ENCODE measurements around the gene KRT4. TPM values are rescaled to one million over a fixed set of nuclear protein-coding genes. Genes with fewer than 3 reads are reported as not detected.

KRT4 gene
- total and polyA plus RNA-seq, 7 donors, result 0.12 to 1.7 (median 0.43) TPM; not detected in 3

DNA sequence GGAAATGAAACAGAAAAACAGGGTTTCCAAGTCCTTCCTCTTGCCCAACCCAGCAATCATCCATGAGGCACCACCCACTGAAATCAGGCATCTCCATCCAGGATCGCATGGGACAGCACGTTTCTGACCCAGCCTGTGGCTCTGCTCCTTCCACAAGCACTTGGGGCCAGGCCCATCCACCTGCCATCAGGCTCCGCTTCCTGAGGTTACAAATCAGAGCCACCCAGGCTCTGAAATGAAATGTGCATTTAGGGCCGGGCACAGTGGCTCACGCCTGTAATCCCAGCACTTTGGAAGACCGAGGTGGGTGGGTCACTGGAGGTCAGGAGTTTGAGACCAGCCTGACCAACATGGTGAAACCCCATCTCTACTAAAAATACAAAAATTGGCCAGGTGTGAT is 35.6 kb upstream of the KRT4 start:
- H3K27ac ChIP-seq, result no peak overlapping the region
- 68 to 75% (median 72%) methylated on average over 6 of the region's 6 CpGs for WGBS, 3 donors
- no peak overlapping the region for H3K4me3 ChIP-seq
- TF ChIP-seq, protein P1, sequence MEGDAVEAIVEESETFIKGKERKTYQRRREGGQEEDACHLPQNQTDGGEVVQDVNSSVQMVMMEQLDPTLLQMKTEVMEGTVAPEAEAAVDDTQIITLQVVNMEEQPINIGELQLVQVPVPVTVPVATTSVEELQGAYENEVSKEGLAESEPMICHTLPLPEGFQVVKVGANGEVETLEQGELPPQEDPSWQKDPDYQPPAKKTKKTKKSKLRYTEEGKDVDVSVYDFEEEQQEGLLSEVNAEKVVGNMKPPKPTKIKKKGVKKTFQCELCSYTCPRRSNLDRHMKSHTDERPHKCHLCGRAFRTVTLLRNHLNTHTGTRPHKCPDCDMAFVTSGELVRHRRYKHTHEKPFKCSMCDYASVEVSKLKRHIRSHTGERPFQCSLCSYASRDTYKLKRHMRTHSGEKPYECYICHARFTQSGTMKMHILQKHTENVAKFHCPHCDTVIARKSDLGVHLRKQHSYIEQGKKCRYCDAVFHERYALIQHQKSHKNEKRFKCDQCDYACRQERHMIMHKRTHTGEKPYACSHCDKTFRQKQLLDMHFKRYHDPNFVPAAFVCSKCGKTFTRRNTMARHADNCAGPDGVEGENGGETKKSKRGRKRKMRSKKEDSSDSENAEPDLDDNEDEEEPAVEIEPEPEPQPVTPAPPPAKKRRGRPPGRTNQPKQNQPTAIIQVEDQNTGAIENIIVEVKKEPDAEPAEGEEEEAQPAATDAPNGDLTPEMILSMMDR (IDR thresholded peaks at IDR 0.05), result no peak
- H3K4me1 ChIP-seq, result no peaks in the 10 kb centered on the region
- H3K9me3 ChIP-seq, result no peaks in the 10 kb centered on the region
- H3K27me3 ChIP-seq (ENCODE audit: insufficient read depth in 3 of 3, low read length in 2 of 3), result peaks cover 0 to 12% (median 0%) of the 10 kb centered on the region in 3 donors
- intact Hi-C loops (cut with DNase I), result no loop called here
- DNase-seq (no peak), ATAC-seq (no peak)
- H3K36me3 ChIP-seq (ENCODE audit: insufficient read depth in 1 of 2, low read depth in 1 of 2), result no peaks in the 10 kb centered on the region

DNA sequence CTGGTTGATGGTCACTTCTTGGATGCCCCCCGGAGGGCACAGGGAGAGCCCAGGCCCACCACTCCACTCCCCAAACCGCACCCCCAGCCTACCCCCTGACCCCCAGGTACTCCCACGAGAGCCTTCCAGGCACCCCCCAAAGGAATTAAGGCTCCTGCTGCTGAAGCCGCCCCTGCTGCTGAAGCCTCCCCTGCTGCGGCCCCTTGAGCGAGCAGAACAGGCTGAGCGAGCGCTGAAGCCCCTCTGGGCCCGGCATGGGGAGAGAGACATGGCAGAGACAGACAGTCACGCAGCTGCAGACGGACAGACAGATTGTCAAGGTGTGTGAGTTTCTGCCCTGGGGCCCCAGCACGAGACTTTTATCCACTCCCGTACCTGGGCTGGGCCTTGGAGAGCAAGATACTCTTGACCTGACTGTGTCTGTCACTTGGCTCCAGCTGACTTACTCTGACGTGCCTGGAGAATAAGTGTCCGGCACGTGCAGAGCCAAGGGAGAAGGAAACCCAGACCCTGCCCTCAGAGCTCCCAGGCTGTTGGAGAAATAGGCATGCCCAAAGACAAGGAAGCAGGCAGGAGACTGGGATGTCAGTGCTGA is 34.8 kb upstream of the KRT4 start, which contains the start of gene KRT78:
TSS of gene KRT78 (minus strand) at position 334 of the 595 bp plus-strand sequence. CDS start at position 270, 64 bp downstream.
- DNase-seq (no peak), ATAC-seq (no peak)
- Histone ChIP-seq H3K36me3 (ENCODE audit: insufficient read depth in 1 of 2, low read depth in 1 of 2) (no peaks in the 10 kb centered on the region), H3K9me3 (no peaks in the 10 kb centered on the region), H3K27me3 (ENCODE audit: insufficient read depth in 3 of 3, low read length in 2 of 3) (peaks cover 0 to 12% (median 0%) of the 10 kb centered on the region in 3 donors), H3K4me1 (no peaks in the 10 kb centered on the region), H3K4me3 (no peak within 1 kb of the TSS), H3K27ac (no peak within 1 kb of the TSS)
- 78 to 83% (median 79%) methylated on average over 16 of the region's 16 CpGs for WGBS, 3 donors
- intact Hi-C loops (cut with DNase I), result no loop called here
- TF ChIP-seq, protein P1 (IDR thresholded peaks at IDR 0.05), result no peak

DNA sequence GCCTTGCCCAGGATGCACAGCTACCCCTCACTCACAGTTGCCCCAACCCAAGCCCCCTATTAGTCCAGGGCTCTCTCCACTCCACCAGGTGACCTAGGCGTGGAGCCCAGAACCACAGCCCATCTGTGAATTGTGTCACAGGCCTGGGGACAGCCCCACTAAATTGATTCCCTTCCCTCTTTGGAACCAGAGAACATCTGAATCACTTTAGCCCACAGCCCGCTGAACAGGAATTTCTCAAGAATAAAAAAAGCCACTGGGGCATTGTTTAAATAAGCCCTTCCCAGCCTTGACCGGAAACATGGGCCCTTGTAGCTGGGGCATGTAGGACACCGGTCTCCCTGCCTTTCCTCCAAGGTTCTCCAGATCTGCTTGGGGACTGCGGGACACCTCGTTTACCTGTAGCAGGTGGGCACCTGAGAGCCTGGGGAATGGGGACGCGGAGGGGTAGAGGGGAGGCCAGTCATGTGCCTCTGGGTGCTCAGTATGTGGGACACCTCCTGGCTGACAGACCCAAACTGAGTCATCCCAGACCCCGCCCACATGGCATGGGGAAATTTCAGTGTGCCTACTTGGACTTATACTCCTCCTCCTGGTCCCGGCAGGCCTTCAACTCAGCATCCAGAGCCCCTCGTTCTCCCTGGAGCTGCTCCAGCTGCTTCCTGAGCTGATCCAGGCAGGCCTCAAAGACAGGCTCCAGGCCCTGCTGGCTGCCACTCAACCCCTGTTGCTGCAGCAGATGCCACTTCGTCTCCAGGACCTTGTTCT is 33.6 kb upstream of the KRT4 start:
- peaks cover 0 to 12% (median 0%) of the 10 kb centered on the region in 3 donors for H3K27me3 ChIP-seq (ENCODE audit: insufficient read depth in 3 of 3, low read length in 2 of 3)
- H3K9me3 ChIP-seq, result no peaks in the 10 kb centered on the region
- no peak overlapping the region for H3K27ac ChIP-seq
- intact Hi-C loops (cut with DNase I), result no loop called here
- DNase-seq, result no peak
- 72% methylated on average over 12 of the region's 12 CpGs for WGBS, 3 donors
- no peak for ATAC-seq
- H3K4me1 ChIP-seq, result no peaks in the 10 kb centered on the region
- no peak overlapping the region for H3K4me3 ChIP-seq
- no peaks in the 10 kb centered on the region for H3K36me3 ChIP-seq (ENCODE audit: insufficient read depth in 1 of 2, low read depth in 1 of 2)
- TF ChIP-seq, protein P1 (IDR thresholded peaks at IDR 0.05), result no peak

DNA sequence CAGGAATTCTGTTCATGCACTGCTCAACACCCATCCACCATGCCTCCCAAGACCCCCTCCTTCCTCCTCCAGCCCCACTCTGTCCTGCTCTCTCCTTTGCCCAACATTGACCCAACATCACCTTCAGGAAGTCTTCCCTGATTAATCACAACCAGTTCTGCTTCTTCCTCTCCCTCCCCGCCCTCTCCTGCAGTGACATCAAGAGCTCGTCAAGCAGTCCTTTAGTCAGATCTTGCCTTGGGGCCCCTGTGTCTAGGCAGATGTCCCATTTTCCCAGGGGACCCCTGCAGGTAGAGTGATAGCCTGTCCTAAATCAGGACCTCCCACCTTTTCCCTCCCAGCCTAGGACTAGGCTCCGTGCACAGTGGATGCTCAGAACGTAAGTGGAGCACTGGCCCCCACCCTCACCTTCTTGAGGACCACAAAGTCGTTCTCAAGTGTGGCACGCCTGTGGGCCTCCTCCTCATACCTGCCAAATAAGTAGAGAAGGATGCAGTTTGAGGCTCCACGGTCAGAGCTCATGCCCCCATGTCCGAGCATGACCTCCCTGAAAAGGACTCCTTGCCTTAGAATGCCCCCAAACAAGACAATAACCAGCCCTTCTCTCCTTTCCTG is 32.5 kb upstream of the KRT4 start:
- TF ChIP-seq, protein P1 (IDR thresholded peaks at IDR 0.05), result no peak
- 67 to 84% (median 73%) methylated on average over 8 of the region's 8 CpGs for WGBS, 3 donors
- no peaks in the 10 kb centered on the region for H3K4me1 ChIP-seq
- H3K4me3 ChIP-seq, result no peak overlapping the region
- no peaks in the 10 kb centered on the region for H3K36me3 ChIP-seq (ENCODE audit: insufficient read depth in 1 of 2, low read depth in 1 of 2)
- intact Hi-C loops (cut with DNase I), result no loop called here
- H3K27me3 ChIP-seq (ENCODE audit: insufficient read depth in 3 of 3, low read length in 2 of 3), result peaks cover 0 to 12% (median 0%) of the 10 kb centered on the region in 3 donors
- no peak overlapping the region for H3K27ac ChIP-seq
- H3K9me3 ChIP-seq, result no peaks in the 10 kb centered on the region
- ATAC-seq (no peak), DNase-seq (no peak)

Measured in psoas muscle (tissue), 8 donors.